SIG-M5 (cell line): ENCODE results near the gene NTSR1.

Source experiments
- DNase-seq: peaks from one replicate; lab custom pipeline; 2025; lab: John Stamatoyannopoulos, UW

Gene NTSR1

DNA sequence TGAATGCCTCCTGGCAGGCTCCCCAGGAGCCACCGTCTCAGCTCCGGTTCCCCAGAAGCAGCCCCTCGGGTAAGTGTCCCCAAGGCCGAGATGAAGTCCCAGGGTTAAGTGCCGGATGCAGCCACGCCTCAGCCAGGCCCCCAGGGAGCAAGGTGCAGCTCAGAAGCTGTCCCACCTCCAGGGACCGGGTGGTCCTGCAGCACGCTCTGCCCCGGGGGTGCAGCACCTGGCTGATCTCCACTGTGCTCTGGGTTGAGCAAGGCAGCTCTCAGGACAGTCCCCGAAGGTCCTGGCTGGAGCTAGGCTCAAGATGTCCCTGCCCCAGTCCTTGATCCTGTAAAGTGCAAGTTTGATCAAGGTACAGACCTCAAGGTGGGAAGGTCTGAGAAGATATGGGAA, 15.1 kb upstream of the NTSR1 start:
- no peak for DNase-seq

GRCh38 chr20:62694106-62694505, 14.5 kb upstream of the NTSR1 start:
- DNase-seq = no peak

GRCh38 chr20:62694868-62695267, 13.8 kb upstream of the NTSR1 start:
- no peak for DNase-seq

DNA sequence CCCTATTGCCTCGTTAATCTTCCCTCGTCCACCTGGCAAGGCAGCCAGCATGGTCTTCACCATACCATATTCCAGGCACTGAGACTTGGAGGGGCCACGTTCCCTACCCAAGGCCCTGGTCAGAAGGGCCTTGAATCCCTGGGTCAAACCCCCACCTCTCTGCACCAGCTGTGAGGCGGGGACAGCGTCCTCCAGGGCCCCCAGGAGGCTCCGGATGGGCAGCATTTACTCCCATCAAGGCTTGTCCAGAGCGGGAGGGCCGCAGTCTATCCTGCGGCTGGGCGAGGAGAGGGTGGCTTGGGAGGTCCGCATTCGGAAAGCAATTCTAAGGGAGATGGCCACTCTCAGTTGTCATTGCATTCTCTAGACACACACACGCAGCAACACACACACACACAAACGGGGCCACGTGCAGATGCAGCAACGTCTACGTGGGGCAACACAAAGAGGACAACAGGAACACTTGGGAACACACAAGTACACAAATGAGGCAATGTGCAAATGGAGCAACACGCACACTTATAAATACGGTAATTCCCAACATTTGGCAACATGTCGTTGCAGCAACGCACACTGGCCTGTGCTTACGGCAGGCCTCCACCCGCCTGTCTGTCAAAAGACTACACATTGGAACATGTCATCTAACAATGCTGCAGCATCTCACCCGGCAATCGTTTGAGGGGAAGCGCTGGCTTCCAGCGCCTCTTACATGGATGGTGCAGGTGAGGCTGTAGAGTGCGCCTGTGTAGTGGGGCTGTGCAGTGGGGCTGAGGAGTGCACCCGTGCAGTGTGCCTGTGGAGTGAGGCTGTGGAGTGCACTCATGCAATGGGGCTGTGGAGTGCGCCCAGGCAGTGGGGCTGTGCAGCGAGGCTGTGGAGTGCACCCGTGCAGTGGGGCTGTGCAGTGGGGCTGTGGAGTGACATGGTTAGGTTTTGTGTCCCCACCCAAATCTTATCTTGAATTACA, 12.9 kb upstream of the NTSR1 start:
- no peak for DNase-seq

GRCh38 chr20:62696434-62696957, 12.1 kb upstream of the NTSR1 start:
- DNase-seq = no peak

- no peak for DNase-seq
These were observed 11.6 kb upstream of the NTSR1 start for GRCh38 chr20:62696989-62697388.

DNA sequence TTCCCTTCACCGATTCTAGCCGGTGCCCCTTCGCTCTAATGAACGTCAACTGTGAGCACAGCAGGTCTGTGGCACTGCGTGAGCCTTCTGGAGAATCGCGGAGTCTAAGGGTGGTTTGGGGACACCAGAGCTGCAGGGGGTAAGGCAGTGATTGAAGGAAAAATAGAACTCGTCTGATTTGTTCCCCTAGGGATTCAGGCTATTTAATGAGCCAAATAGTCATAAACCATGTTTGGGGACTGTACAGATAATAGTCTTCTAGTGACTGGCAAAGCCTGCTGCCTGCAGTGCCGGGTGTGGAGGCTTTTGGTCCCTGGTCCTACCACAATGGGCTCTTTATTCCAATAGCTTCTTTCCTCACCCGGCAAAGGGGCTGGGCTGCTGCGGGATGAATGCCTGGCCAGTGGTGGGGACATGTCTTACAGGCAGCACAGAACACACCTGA, 11.1 kb upstream of the NTSR1 start:
- DNase-seq = no peak

DNA sequence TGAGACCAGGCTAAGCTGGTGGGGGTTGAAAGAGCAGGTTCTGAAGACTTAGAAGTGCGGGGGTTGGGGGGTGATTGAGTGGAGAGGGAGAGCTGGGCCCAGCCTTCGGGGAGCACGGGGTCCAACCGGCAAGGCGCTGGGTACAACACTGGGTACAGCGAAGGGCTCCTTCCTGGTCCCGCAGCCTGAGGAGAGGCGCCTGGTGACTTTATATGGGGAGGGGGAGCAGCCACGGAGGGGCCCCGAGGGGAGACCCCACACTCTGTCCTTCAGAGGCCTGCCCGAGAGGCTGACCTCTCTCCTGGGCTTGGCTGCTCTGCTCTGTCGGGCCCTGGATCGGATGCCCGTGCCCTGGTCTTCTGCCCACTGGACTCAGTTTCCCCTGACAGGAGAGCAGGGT, 10.4 kb upstream of the NTSR1 start:
- no peak for DNase-seq

GRCh38 chr20:62699296-62699695, 9.3 kb upstream of the NTSR1 start:
- DNase-seq = no peak

- no peak for DNase-seq
These were observed 8.9 kb upstream of the NTSR1 start for GRCh38 chr20:62699741-62700140.

GRCh38 chr20:62700261-62700930, 8.2 kb upstream of the NTSR1 start:
- no peak for DNase-seq

- DNase-seq = no peak
These were observed 7.2 kb upstream of the NTSR1 start for GRCh38 chr20:62701161-62702012.

- DNase-seq = no peak
These were observed 6.7 kb upstream of the NTSR1 start for GRCh38 chr20:62702013-62702300.

- DNase-seq = no peak
These were observed 5.5 kb upstream of the NTSR1 start for GRCh38 chr20:62702895-62703852.

DNA sequence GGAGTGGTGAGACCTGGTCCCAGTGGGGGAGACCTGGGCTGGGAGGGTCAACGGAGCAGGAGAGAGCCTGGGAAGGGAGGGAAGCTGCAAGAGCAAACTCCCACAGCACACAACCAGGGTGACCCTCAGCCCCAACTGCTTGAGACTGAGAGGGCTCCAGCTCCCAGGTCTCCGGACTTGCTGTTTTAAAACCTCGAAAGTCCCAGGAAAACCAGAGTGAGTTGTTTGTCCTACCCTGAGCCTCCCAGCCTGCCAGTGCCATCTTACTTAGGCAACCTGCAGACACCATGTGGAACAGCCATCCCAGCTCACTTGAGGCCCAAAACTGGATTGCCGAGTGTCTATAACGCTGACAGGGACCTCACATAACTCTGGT, 4.8 kb upstream of the NTSR1 start:
- no peak for DNase-seq

DNA sequence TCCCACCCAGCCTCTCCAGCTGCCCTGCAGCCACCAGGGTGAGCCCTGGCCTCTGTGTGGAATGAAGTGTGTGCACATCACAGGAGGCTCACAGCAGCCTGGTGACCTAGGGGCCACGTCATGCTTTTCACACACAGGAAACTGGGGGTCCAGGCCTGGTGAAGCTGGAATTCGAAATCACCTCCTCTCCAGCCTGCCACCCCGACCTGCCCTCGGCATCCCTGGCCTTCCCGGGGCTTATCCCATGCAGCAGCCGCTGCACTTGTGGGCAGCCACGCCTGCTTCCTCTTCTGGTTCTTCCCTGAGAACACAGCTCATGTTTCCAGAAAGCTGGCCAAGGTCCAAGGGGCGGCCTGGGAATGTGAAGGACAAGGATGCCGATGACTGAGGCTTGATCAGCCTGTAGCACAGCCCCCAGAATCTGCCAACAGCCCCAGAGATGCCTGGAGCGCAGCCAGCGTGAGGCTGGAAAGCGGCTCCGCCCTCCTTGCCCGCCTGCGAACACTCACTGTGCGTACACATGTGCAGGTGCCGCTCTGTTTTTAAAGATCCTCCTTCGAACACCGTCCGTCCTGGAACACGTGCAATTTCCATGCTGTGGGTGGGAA, 4.2 kb upstream of the NTSR1 start:
- DNase-seq = no peak

DNA sequence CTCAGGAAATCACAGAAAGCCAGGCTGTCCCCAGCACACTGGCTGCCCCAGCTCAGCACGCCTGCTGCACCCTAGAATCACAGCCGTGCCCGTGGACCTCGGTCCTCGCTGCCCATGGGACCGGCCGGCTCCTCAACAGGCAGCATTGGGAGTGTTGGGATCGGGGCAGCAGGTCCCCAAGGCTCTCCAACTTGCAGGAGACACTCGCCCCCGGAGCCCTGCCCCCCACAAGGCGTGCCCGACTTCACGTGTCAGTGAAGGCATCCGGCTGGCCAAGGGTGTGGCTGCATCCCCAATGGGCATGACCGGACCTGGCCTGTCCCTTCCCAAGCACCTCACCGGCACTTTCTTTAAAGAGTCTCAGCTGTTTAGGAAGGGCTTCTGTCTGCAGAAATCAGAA, 3.0 kb upstream of the NTSR1 start:
- no peak for DNase-seq

- DNase-seq = no peak
These were observed 2.3 kb upstream of the NTSR1 start for GRCh38 chr20:62706344-62706743.

DNA sequence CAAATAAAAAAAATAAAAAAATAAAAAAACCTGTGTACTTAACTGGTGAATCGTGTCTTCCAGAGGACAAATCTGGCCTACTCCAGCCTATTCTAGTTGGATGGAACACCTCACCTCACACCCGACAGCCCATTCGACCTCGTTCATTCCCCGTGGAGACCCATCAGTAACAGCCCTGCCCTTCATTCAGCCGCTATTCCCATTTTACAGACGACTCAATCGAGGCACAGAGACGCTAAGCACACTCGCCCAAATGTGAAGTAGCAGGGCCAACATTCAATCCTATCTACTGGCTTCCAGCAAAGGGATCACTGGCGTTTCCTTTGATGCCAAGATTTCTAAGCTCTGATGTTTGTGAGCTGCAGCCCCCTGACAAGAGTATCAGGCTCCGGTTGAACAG, 1.8 kb upstream of the NTSR1 start:
- no peak for DNase-seq

- DNase-seq = no peak
These were observed 1.2 kb upstream of the NTSR1 start for GRCh38 chr20:62707276-62707920.
